ENCODE results near the gene TUBGCP2. TPM values are rescaled to one million over a fixed set of nuclear protein-coding genes. Genes with fewer than 3 reads are reported as not detected.

Gene TUBGCP2
- total and polyA plus RNA-seq, 2 of the 13 experiments (the other 11 are each of a cell fraction or from before 2014, with no cell fraction given): 21.3 to 34.5 TPM

DNA sequence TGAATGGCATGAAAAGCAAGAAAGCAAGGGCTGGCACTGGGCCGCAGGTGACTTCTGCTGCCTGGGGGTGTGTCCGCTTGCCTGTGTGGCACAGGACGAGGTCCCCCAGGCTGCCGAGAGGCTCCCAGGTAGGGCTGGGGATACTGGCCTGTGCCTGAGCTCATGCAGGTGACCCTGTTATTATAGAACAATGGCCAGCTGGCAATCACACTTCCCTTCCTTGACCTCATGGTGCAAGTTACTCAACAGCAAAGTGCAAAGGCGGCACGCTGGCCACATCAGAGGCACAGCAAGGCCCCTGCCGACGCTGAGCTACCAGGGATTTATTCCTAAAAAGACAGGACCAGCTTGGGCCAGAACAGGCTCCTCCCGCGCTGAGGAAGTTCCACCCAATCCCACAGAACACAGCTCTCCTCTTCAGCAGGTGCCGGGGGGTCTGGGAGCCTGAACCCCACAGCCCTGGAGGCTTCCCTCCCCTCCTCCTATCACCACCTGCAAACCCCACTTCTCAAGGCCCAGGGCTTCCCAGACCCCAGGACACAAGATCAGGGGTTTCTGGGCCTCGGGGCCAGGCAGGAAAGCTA lies 30.6 kb downstream of the TUBGCP2 start (continued):
- TF ChIP-seq TOE1 (CRISPR knock-in tag; IDR thresholded peaks at IDR 0.05) (no peak), NKX3-1 (CRISPR knock-in tag; IDR thresholded peaks at IDR 0.05) (no peak), SOX5 (CRISPR knock-in tag; IDR thresholded peaks at IDR 0.05; ENCODE audit: borderline replicate concordance) (peak; percentile 97), CBX2 (IDR thresholded peaks at IDR 0.05; ENCODE audit: low read depth, low read length) (no peak), CBX2 (CRISPR knock-in tag; IDR thresholded peaks at IDR 0.05; ENCODE audit: low read depth) (no peak), RORA (CRISPR knock-in tag; IDR thresholded peaks at IDR 0.05) (no peak), ZNF850 (CRISPR knock-in tag; conservative IDR thresholded peaks at IDR 0.05) (no peak), PHF20 (CRISPR knock-in tag; IDR thresholded peaks at IDR 0.05) (no peak), SP2 (CRISPR knock-in tag; IDR thresholded peaks at IDR 0.05) (no peak), NR2F1 (CRISPR knock-in tag; IDR thresholded peaks at IDR 0.05) (peak; percentile 59 to 69; a peak in 3 of 4 replicates), ZNF547 (CRISPR knock-in tag; IDR thresholded peaks at IDR 0.05) (no peak), ZNF234 (CRISPR knock-in tag; conservative IDR thresholded peaks at IDR 0.05) (no peak), HNRNPLL (IDR thresholded peaks at IDR 0.05; ENCODE audit: low read depth, low read length, poor library complexity, severe bottlenecking) (no peak), ZNF253 (CRISPR knock-in tag; IDR thresholded peaks at IDR 0.05; ENCODE audit: borderline replicate concordance) (no peak), RNF2 (conservative IDR thresholded peaks at IDR 0.05; ENCODE audit: low read depth) (no peak), MTA1 (CRISPR knock-in tag; IDR thresholded peaks at IDR 0.05; ENCODE audit: borderline replicate concordance) (peak; percentile 4; the same call in 1 of the 2 replicates), ZFP36L2 (CRISPR knock-in tag; IDR thresholded peaks at IDR 0.05) (no peak)
- TF ChIP-seq, protein P1, sequence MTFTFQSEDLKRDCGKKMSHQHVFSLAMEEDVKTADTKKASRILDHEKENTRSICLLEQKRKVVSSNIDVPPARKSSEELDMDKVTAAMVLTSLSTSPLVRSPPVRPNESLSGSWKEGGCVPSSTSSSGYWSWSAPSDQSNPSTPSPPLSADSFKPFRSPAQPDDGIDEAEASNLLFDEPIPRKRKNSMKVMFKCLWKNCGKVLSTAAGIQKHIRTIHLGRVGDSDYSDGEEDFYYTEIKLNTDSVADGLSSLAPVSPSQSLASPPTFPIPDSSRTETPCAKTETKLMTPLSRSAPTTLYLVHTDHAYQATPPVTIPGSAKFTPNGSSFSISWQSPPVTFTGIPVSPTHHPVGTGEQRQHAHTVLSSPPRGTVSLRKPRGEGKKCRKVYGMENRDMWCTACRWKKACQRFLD (CRISPR knock-in tag; IDR thresholded peaks at IDR 0.05; ENCODE audit: borderline replicate concordance): no peak
- TF ChIP-seq, protein P2, sequence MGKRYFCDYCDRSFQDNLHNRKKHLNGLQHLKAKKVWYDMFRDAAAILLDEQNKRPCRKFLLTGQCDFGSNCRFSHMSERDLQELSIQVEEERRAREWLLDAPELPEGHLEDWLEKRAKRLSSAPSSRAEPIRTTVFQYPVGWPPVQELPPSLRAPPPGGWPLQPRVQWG (CRISPR knock-in tag; IDR thresholded peaks at IDR 0.05; ENCODE audit: borderline replicate concordance, low read depth): no peak
- TF ChIP-seq, protein P3, sequence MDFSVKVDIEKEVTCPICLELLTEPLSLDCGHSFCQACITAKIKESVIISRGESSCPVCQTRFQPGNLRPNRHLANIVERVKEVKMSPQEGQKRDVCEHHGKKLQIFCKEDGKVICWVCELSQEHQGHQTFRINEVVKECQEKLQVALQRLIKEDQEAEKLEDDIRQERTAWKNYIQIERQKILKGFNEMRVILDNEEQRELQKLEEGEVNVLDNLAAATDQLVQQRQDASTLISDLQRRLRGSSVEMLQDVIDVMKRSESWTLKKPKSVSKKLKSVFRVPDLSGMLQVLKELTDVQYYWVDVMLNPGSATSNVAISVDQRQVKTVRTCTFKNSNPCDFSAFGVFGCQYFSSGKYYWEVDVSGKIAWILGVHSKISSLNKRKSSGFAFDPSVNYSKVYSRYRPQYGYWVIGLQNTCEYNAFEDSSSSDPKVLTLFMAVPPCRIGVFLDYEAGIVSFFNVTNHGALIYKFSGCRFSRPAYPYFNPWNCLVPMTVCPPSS (IDR thresholded peaks at IDR 0.05): no peak
- TF ChIP-seq, protein P4, sequence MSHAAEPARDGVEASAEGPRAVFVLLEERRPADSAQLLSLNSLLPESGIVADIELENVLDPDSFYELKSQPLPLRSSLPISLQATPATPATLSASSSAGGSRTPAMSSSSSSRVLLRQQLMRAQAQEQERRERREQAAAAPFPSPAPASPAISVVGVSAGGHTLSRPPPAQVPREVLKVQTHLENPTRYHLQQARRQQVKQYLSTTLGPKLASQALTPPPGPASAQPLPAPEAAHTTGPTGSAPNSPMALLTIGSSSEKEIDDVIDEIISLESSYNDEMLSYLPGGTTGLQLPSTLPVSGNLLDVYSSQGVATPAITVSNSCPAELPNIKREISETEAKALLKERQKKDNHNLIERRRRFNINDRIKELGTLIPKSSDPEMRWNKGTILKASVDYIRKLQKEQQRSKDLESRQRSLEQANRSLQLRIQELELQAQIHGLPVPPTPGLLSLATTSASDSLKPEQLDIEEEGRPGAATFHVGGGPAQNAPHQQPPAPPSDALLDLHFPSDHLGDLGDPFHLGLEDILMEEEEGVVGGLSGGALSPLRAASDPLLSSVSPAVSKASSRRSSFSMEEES (CRISPR knock-in tag; IDR thresholded peaks at IDR 0.05): no peak
- TF ChIP-seq, protein P5, sequence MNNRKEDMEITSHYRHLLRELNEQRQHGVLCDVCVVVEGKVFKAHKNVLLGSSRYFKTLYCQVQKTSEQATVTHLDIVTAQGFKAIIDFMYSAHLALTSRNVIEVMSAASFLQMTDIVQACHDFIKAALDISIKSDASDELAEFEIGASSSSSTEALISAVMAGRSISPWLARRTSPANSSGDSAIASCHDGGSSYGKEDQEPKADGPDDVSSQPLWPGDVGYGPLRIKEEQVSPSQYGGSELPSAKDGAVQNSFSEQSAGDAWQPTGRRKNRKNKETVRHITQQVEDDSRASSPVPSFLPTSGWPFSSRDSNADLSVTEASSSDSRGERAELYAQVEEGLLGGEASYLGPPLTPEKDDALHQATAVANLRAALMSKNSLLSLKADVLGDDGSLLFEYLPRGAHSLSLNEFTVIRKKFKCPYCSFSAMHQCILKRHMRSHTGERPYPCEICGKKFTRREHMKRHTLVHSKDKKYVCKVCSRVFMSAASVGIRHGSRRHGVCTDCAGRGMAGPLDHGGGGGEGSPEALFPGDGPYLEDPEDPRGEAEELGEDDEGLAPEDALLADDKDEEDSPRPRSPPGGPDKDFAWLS (CRISPR knock-in tag; IDR thresholded peaks at IDR 0.05; ENCODE audit: borderline replicate concordance): no peak
- TF ChIP-seq, protein P6, sequence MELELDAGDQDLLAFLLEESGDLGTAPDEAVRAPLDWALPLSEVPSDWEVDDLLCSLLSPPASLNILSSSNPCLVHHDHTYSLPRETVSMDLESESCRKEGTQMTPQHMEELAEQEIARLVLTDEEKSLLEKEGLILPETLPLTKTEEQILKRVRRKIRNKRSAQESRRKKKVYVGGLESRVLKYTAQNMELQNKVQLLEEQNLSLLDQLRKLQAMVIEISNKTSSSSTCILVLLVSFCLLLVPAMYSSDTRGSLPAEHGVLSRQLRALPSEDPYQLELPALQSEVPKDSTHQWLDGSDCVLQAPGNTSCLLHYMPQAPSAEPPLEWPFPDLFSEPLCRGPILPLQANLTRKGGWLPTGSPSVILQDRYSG (CRISPR knock-in tag; IDR thresholded peaks at IDR 0.05): no peak
